Subcutaneous abdominal adipose tissue (tissue), 5 donors: ENCODE measurements around the gene TCTN1.
A peak's percentile ranks its signal among the peaks of the same experiment; 100 is the strongest.

Experiments used
- H3K27ac ChIP-seq: one replicate; pipeline ENCODE4 v1.7.0; 2013; ENCODE audit warnings: low read depth, mild to moderate bottlenecking, inconsistent platforms, low read length, moderate library complexity
- H3K27me3 ChIP-seq, 5 donors: one replicate each; pipeline ENCODE4 v1.7.0; 2013; ENCODE audit warnings: low read length in 5 of 5, inconsistent platforms in 1 of 5; ENCODE audit not compliant: control insufficient read depth in 5 of 5, insufficient read depth in 4 of 5
- H3K36me3 ChIP-seq, 5 donors: one replicate each; pipeline ENCODE4 v1.7.0; 2013; ENCODE audit warnings: low read length in 5 of 5; ENCODE audit not compliant: control insufficient read depth in 5 of 5, insufficient read depth in 5 of 5
- H3K4me1 ChIP-seq, 5 donors: one replicate each; pipeline ENCODE4 v1.7.0; 2013; ENCODE audit warnings: low read length in 5 of 5, mild to moderate bottlenecking in 3 of 5, moderate library complexity in 1 of 5; ENCODE audit not compliant: control insufficient read depth in 5 of 5, insufficient read depth in 5 of 5
- H3K4me3 ChIP-seq, 5 donors: one replicate each; pipeline ENCODE4 v1.7.0; 2013; ENCODE audit warnings: low read length in 5 of 5, low read depth in 1 of 5
- H3K9ac ChIP-seq, 5 donors: one replicate each; pipeline ENCODE4 v1.7.0; 2013; ENCODE audit warnings: low read length in 5 of 5, mild to moderate bottlenecking in 4 of 5, moderate library complexity in 3 of 5
- H3K9me3 ChIP-seq, 5 donors: one replicate each; pipeline ENCODE4 v1.7.0; 2013; ENCODE audit warnings: low read length in 5 of 5; ENCODE audit not compliant: control insufficient read depth in 5 of 5
- donor health status: healthy.
- donor health status: healthy.
- donor health status: healthy.
- donor health status: healthy.
- donor health status: healthy.

TCTN1 gene

DNA sequence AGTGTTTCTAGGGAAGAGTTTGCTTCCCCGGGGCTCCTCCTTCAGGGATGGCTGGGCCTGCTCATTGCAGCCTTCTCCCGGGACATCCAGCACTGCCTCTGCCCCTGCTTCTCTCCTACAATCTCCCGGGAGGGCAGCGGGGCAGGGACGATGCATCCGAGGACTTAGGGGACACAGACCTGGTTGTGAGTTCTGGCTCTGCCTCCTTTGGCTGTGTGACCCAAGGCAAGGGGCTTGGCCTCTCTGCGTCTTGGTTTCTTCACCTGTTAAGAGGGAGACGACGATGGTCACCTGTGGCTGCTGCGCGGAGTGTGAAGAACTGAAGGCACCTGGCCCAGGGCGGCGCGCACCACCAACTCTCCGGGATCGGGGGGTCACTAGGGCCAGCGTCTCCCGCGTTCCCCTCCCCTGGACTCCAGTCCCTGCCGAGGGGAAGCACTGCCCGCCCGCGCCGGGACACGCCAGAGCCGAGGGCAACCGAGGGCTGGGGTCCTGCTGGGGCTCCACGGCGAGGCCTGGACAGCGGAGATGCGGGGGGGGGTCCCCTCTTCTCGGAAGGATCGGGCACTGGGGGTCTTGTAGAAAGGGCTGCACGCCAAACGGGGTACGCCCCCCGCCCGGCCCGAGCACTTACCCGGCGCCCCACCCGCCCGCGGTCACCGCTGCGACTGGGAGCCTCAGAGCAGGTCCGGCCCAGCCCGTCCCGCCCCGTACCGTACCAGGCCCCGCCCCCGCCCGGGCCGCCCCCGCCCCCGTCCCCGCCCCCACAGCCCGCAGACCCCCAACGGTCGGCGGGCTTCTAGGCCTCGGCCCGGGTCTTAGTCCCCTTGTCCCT, 74.7 kb downstream of the TCTN1 start, which contains the start of gene HVCN1:
Gene HVCN1, minus strand, starts transcription at position 670 of the 835 bp plus-strand sequence. CDS start 5,870 bp downstream, outside the sequence.
- peaks cover 0 to 7% (median 0%) of the 10 kb centered on the region in 5 donors for H3K9me3 ChIP-seq
- H3K27me3 ChIP-seq, result peaks cover 0 to 3% (median 0%) of the 10 kb centered on the region in 5 donors
- H3K9ac ChIP-seq, result peak within 1 kb of the TSS in 4 of 5 donors; percentile 76 to 84 (median 78)
- H3K27ac ChIP-seq, result no peak within 1 kb of the TSS
- peak within 1 kb of the TSS; percentile 73 to 85 (median 75) for H3K4me3 ChIP-seq
- H3K4me1 ChIP-seq, result peaks cover 5 to 29% (median 23%) of the 10 kb centered on the region in 5 donors
- H3K36me3 ChIP-seq, result peaks cover 0 to 3% (median 0%) of the 10 kb centered on the region in 5 donors

DNA sequence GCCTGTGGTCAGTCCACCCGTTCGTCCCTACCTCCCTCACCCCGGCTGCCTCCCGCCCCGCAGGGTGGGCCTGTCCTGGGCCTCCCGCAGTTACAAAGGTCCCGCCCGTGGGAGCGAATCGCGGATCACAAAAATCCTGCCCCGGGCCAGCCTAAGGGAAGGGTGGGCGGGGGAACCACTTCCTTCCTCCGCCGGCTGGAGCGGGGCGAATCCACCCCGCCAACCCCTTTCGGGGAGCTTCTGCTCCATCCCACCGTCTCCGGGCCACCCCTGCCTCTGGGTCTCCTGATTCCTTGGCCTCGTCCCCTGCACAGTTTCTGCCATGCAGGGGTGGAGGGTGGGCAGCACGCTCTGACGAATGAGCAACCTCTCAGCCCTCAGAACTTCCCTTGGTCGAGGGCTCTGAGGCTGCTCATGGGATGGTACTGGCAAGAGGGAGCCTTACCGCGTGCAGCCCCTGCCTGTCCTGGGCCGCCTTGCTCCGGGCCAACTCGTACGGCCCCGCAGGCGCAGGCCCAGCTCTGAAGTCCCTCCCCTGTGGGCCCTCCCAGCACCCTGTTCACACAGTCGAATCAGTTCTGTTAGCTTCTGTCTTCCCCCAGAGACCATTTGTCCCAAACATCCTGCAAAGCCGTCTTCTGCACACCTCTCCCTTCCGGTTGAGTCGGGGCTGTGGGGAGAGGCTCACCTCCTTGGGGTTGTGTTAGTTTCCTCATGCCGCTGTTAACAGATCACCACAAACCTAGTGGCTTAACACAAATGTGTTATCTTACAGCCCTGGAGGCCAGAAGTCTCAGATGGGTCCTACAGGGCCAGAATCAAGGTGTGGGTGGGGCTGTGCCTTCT, 75.6 kb downstream of the TCTN1 start:
- peaks cover 0 to 7% (median 0%) of the 10 kb centered on the region in 5 donors for H3K9me3 ChIP-seq
- no peak overlapping the region for H3K27ac ChIP-seq
- H3K9ac ChIP-seq, result peak overlapping the region in 4 of 5 donors; percentile 6 to 73 (median 67)
- H3K4me3 ChIP-seq, result peak overlapping the region; percentile 73 to 76 (median 75)
- H3K4me1 ChIP-seq, result peaks cover 6 to 35% (median 23%) of the 10 kb centered on the region in 5 donors
- peaks cover 0 to 3% (median 0%) of the 10 kb centered on the region in 5 donors for H3K36me3 ChIP-seq
- peaks cover 0 to 3% (median 0%) of the 10 kb centered on the region in 5 donors for H3K27me3 ChIP-seq

DNA sequence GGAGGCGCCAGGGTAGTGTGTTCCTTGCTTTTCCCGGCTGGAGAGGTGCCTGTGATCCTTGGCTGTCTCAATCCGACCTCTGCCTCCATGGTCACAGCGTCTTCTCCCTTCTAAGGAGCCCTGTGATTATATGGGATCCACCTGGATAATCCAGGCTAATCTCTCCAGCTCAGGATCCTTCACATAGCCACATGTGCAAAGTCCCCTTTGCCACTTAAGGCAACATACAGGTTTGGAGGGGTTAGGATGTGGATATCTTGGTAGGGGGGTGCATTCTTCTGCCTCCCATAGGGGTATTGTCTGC, 76.2 kb downstream of the TCTN1 start:
- Histone ChIP-seq H3K9ac (peak overlapping the region in 1 of 5 donors; percentile 73), H3K27ac (no peak overlapping the region), H3K4me3 (peak overlapping the region in 1 of 5 donors; percentile 75)

DNA sequence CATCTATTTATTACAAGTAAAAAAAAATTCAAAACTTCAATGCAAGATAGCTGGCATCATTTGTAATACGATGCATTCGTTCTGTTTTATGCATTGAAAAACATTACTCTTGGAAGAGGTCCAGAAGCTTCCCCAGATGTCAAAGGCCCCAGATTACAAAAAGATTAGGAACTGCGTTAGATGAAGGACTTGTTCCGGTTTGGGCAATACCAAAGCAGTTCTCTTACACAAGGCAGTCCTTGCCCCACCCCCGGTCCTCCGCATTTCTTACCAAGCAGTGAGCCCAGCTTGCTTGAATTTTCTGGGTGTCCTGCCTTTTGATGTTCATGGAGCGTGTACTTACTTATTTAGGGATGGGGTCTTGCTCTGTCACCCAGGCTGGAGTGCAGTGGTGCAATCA, 79.8 kb downstream of the TCTN1 start:
- Histone ChIP-seq H3K27ac (peak overlapping the region; percentile 41), H3K36me3 (no peaks in the 10 kb centered on the region), H3K4me3 (no peak overlapping the region), H3K4me1 (peaks cover 6 to 40% (median 20%) of the 10 kb centered on the region in 5 donors), H3K9ac (no peak overlapping the region), H3K9me3 (peaks cover 0 to 7% (median 0%) of the 10 kb centered on the region in 5 donors), H3K27me3 (no peaks in the 10 kb centered on the region)

More for the DNA sequence above, 76.2 kb downstream of the TCTN1 start:
- Histone ChIP-seq H3K9me3 (peaks cover 0 to 7% (median 0%) of the 10 kb centered on the region in 5 donors), H3K27me3 (peaks cover 0 to 3% (median 0%) of the 10 kb centered on the region in 5 donors), H3K36me3 (peaks cover 0 to 3% (median 0%) of the 10 kb centered on the region in 5 donors), H3K4me1 (peaks cover 7 to 40% (median 23%) of the 10 kb centered on the region in 5 donors)

DNA sequence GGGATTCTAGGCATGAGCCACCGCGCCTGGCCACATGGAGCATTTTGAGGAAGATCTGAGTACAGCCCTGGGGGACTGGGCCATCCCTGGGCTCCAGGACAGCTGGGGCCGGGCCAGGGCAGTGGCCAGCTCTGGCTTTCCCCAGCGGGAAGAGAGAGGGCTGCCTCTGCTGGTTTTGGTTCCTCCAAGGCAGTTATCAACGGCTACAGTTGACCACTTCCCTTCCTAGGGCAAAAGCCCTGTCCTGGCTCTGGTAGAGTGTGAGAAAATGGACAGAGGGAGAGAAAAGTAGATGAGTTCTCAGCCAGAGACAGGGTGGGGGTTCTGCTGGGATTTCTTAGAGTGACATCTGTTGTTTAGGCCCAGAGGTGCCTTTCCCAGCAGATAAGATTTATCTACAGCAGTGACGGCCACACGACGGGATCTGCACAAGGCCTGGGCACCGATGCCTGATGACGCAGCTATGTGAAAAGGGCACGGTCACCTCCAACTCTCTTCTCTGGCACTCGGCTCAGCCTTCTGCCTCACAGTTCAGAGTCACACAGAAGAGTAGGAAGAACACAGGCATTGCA, 80.5 kb downstream of the TCTN1 start:
- H3K9ac ChIP-seq, result peak overlapping the region in 1 of 5 donors; percentile 19
- H3K27me3 ChIP-seq, result no peaks in the 10 kb centered on the region
- no peaks in the 10 kb centered on the region for H3K36me3 ChIP-seq
- peak overlapping the region; percentile 41 for H3K27ac ChIP-seq
- H3K4me1 ChIP-seq, result peaks cover 6 to 43% (median 24%) of the 10 kb centered on the region in 5 donors
- H3K4me3 ChIP-seq, result no peak overlapping the region
- peaks cover 0 to 7% (median 0%) of the 10 kb centered on the region in 5 donors for H3K9me3 ChIP-seq

DNA sequence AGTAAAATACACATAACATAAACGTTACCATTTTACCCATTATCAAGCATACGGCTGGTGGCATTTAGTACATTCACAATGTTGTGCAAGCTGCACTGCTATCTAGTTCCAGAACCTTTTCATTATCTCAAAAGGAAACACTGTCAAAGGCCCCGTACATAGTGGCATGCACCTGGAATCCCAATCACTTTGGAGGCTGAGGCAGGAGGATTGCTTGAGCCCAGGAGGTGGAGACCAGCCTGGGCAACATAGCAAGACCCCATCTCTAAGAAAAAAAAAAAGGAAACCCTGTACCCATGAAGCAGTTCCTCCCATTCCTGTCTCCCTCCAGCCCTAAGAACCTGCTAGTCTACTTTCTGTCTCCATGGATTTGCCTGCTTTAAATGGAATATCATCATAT, 82.4 kb downstream of the TCTN1 start:
- no peak overlapping the region for H3K27ac ChIP-seq
- no peak overlapping the region for H3K9ac ChIP-seq
- peaks cover 4 to 36% (median 18%) of the 10 kb centered on the region in 5 donors for H3K4me1 ChIP-seq
- H3K27me3 ChIP-seq, result no peaks in the 10 kb centered on the region
- no peaks in the 10 kb centered on the region for H3K36me3 ChIP-seq
- no peak overlapping the region for H3K4me3 ChIP-seq
- H3K9me3 ChIP-seq, result peaks cover 0 to 7% (median 0%) of the 10 kb centered on the region in 5 donors

DNA sequence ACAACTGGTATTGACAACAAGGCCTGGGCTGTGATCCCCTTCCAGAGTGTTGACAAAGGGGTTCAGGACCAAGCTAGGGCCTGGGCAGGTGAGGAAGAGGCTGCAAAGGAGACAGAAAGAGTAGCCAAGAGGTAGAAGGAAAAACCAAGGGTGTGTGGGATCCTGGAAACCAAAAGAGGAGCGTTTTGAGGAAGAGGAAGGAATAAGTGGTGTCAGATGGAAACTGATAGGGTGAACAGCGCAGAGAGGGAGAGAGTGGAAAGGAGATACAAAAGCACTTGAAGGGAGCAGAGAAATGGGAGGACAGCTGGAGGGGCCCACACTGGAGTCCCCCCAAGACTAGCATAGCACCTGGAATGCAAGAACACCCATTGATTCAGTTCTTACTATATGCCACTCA, 83.3 kb downstream of the TCTN1 start:
- no peak overlapping the region for H3K9ac ChIP-seq
- peaks cover 4 to 34% (median 18%) of the 10 kb centered on the region in 5 donors for H3K4me1 ChIP-seq
- no peaks in the 10 kb centered on the region for H3K27me3 ChIP-seq
- peaks cover 0 to under 1% (median 0%) of the 10 kb centered on the region in 5 donors for H3K9me3 ChIP-seq
- H3K4me3 ChIP-seq, result no peak overlapping the region
- H3K27ac ChIP-seq, result no peak overlapping the region
- H3K36me3 ChIP-seq, result no peaks in the 10 kb centered on the region

DNA sequence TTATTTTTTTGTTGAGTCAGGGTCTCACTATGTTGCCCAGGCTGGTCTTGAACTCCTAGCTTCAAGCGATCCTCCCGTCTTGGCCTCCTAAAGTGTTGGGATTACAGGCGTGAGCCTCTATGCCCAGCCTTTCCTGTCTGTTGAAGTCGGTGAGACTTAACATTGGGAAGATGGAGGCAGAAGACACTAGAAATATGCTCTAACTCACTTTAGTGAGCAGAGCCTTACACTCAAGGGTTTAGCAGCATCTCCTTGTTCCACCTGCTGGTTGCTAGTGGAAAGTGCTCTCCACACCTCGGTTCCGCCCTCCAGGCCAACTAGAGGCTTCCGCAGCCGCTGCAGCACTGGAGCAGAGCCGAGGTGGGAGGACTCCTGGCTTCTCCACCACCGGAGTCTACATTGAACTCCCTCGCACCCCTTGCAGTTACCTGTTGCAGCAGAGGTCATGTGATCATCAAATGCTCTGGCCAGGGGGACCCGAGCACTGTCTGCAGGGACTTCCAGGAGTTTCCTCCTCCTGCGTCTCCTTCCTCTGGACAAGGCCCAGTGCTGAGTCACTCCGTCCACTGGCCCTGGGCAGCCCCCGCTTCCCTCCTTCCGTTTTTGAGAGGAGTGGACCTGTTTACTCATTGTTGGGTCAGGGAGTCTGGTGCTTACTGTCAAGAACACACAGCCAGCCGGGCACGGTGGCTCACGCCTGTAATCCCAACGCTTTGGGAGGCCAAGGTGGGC, 84.4 kb downstream of the TCTN1 start:
- H3K4me3 ChIP-seq, result peak overlapping the region; percentile 47 to 59 (median 56)
- peaks cover 4 to 34% (median 18%) of the 10 kb centered on the region in 5 donors for H3K4me1 ChIP-seq
- peak overlapping the region in 2 of 5 donors; percentile 8 to 43 for H3K9ac ChIP-seq
- no peaks in the 10 kb centered on the region for H3K36me3 ChIP-seq
- no peaks in the 10 kb centered on the region for H3K27me3 ChIP-seq
- no peaks in the 10 kb centered on the region for H3K9me3 ChIP-seq
- peak overlapping the region; percentile 62 for H3K27ac ChIP-seq
